GM10266 (cell line): Measurements from ENCODE around the gene ETNK2.
A peak's percentile ranks its signal among the peaks of the same experiment; 100 is the strongest.

Experiments used
- DNase-seq: peaks from one replicate; pipeline ENCODE4 v3.0.0; 2012; ENCODE audit errors: extremely low spot score
- CTCF ChIP-seq: IDR thresholded peaks from 2 replicates; pipeline ENCODE4 v1.5.1; 2012; ENCODE audit warnings: mild to moderate bottlenecking, low read depth; ENCODE audit not compliant: control insufficient read depth, insufficient read depth; ENCODE audit errors: missing control alignments

Gene ETNK2

GRCh38 chr1:204128964-204129896, 22.6 kb downstream of the ETNK2 start:
- peak; percentile 87 for DNase-seq
- peak; percentile 83 for TF ChIP-seq CTCF

GRCh38 chr1:204128464-204128963, 23.3 kb downstream of the ETNK2 start:
- DNase-seq: no peak
- no peak for TF ChIP-seq CTCF

GRCh38 chr1:204127597-204128242, 24.1 kb downstream of the ETNK2 start:
- TF ChIP-seq CTCF: peak; percentile 52
- DNase-seq: peak; percentile 51

- no peak for DNase-seq
- no peak for TF ChIP-seq CTCF
Measured at GRCh38 chr1:204126956-204127355, 24.9 kb downstream of the ETNK2 start.

- no peak for DNase-seq
- no peak for TF ChIP-seq CTCF
Measured at GRCh38 chr1:204126386-204126785, 25.5 kb downstream of the ETNK2 start.

GRCh38 chr1:204125759-204126351, 26.0 kb downstream of the ETNK2 start:
- no peak for DNase-seq
- TF ChIP-seq CTCF: no peak
